ENCODE results near the gene CTSL. TPM values are rescaled to one million over a fixed set of nuclear protein-coding genes. Genes with fewer than 3 reads are reported as not detected.

Gene CTSL
- total RNA-seq, 1 donor from 2014 or later: 38.6 TPM

- TF ChIP-seq, protein P1, sequence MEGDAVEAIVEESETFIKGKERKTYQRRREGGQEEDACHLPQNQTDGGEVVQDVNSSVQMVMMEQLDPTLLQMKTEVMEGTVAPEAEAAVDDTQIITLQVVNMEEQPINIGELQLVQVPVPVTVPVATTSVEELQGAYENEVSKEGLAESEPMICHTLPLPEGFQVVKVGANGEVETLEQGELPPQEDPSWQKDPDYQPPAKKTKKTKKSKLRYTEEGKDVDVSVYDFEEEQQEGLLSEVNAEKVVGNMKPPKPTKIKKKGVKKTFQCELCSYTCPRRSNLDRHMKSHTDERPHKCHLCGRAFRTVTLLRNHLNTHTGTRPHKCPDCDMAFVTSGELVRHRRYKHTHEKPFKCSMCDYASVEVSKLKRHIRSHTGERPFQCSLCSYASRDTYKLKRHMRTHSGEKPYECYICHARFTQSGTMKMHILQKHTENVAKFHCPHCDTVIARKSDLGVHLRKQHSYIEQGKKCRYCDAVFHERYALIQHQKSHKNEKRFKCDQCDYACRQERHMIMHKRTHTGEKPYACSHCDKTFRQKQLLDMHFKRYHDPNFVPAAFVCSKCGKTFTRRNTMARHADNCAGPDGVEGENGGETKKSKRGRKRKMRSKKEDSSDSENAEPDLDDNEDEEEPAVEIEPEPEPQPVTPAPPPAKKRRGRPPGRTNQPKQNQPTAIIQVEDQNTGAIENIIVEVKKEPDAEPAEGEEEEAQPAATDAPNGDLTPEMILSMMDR (IDR thresholded peaks at IDR 0.05; ENCODE audit: unreplicated experiment): no peak
- no peak for DNase-seq (ENCODE audit: low spot score, unreplicated experiment)
- H3K9me3 Mint-ChIP-seq (ENCODE audit: low read depth): peaks cover 18% of the 10 kb centered on the region
- H3K4me1 Mint-ChIP-seq (ENCODE audit: low read depth): peaks cover 7% of the 10 kb centered on the region
- peaks cover 50% of the 10 kb centered on the region for H3K36me3 Mint-ChIP-seq (ENCODE audit: insufficient read depth)
- no peaks in the 10 kb centered on the region for H3K27me3 Mint-ChIP-seq
- H3K4me3 Mint-ChIP-seq (ENCODE audit: low read depth): no peak overlapping the region
- H3K27ac Mint-ChIP-seq: no peak overlapping the region
These were observed 30.4 kb upstream of the CTSL start for GRCh38 chr9:87695523-87695922.

- no peak overlapping the region for H3K4me3 Mint-ChIP-seq (ENCODE audit: low read depth)
- H3K36me3 Mint-ChIP-seq (ENCODE audit: insufficient read depth): peaks cover 41% of the 10 kb centered on the region
- H3K27me3 Mint-ChIP-seq: no peaks in the 10 kb centered on the region
- TF ChIP-seq, protein P1 (IDR thresholded peaks at IDR 0.05; ENCODE audit: unreplicated experiment): no peak
- H3K9me3 Mint-ChIP-seq (ENCODE audit: low read depth): peaks cover 11% of the 10 kb centered on the region
- DNase-seq (ENCODE audit: low spot score, unreplicated experiment): no peak
- H3K4me1 Mint-ChIP-seq (ENCODE audit: low read depth): peaks cover 7% of the 10 kb centered on the region
- peak overlapping the region; percentile 70 for H3K27ac Mint-ChIP-seq
These were observed 29.3 kb upstream of the CTSL start for GRCh38 chr9:87696641-87697040.

DNA sequence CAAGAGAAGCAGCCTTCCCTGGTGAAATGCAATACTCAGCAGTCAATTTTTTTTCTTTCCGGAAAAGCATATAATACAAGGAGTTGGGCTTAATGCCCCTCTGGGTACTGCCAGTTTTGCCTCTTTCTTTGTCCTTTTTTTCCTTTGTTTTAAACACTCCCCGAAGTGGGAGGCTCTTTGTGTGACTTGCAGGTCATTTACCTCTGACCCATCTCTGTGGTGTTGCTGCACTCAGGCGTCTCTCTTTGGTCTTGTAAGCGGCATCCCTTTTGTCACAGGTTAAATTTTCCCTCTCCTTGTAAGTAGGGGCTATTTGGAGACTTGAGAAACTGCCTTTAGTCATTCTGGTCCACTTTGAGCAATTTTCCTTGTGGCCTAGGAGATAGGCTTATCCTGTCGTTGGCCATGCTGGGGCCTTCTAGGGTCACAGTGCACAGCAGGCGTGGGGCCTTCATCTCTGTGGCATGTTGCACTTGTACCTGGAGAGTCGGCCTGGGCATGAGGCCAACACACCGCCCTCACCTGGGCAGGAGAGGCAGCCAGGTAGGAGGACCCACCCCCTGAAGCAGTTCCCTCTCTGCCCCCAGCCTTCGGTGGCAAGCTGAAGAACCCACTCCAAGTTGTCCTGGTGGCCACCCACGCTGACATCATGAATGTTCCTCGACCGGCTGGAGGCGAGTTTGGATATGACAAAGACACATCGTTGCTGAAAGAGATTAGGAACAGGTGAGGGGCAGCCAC, 27.7 kb upstream of the CTSL start:
- Mint-ChIP-seq H3K4me3 (ENCODE audit: low read depth) (no peak overlapping the region), H3K27ac (no peak overlapping the region), H3K4me1 (ENCODE audit: low read depth) (peaks cover 7% of the 10 kb centered on the region), H3K27me3 (no peaks in the 10 kb centered on the region), H3K9me3 (ENCODE audit: low read depth) (no peaks in the 10 kb centered on the region), H3K36me3 (ENCODE audit: insufficient read depth) (peaks cover 38% of the 10 kb centered on the region)
- TF ChIP-seq, protein P1 (IDR thresholded peaks at IDR 0.05; ENCODE audit: unreplicated experiment): no peak
- no peak for DNase-seq (ENCODE audit: low spot score, unreplicated experiment)

GRCh38 chr9:87699835-87700234, 26.1 kb upstream of the CTSL start:
- peaks cover 7% of the 10 kb centered on the region for H3K4me1 Mint-ChIP-seq (ENCODE audit: low read depth)
- H3K36me3 Mint-ChIP-seq (ENCODE audit: insufficient read depth): peaks cover 37% of the 10 kb centered on the region
- no peaks in the 10 kb centered on the region for H3K27me3 Mint-ChIP-seq
- H3K4me3 Mint-ChIP-seq (ENCODE audit: low read depth): no peak overlapping the region
- TF ChIP-seq, protein P1 (IDR thresholded peaks at IDR 0.05; ENCODE audit: unreplicated experiment): no peak
- no peak for DNase-seq (ENCODE audit: low spot score, unreplicated experiment)
- no peak overlapping the region for H3K27ac Mint-ChIP-seq
- no peaks in the 10 kb centered on the region for H3K9me3 Mint-ChIP-seq (ENCODE audit: low read depth)

DNA sequence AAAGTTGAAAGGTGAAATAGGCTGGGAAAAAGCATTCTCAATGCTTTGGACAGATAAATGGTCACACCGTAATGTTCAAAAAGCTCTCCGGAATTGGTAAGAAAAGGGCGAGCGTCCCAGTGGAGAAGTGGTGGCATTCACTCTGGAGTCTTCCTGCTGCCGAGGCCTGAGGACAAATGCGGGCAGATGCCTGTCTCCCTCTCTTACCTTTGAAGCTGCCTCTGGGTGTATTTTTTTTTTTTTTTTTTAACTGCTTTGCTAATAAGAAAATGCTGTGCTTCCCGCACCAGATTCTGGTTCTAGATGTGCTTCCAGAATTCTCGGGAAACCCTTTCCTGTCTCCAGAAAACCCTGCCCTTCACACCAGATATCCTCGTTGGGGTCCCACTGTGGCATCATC, 24.4 kb upstream of the CTSL start:
- TF ChIP-seq, protein P1 (IDR thresholded peaks at IDR 0.05; ENCODE audit: unreplicated experiment): no peak
- no peaks in the 10 kb centered on the region for H3K9me3 Mint-ChIP-seq (ENCODE audit: low read depth)
- no peak overlapping the region for H3K4me3 Mint-ChIP-seq (ENCODE audit: low read depth)
- H3K27me3 Mint-ChIP-seq: no peaks in the 10 kb centered on the region
- H3K4me1 Mint-ChIP-seq (ENCODE audit: low read depth): peaks cover 2% of the 10 kb centered on the region
- H3K36me3 Mint-ChIP-seq (ENCODE audit: insufficient read depth): peaks cover 37% of the 10 kb centered on the region
- DNase-seq (ENCODE audit: low spot score, unreplicated experiment): no peak
- H3K27ac Mint-ChIP-seq: no peak overlapping the region

All from progenitor cell of endocrine pancreas (in vitro differentiated cells).